K562 (cell line): ENCODE results near the gene GPATCH11. TPM values are rescaled to one million over a fixed set of nuclear protein-coding genes. Genes with fewer than 3 reads are reported as not detected.
A peak's percentile ranks its signal among the peaks of the same experiment; 100 is the strongest.

Source experiments
- CEBPG ChIP-seq, 3 experiments: fragments of 200-800 bp in 1 of 3; sonication (Bioruptor generic) in 1 of 3; sonication (generic) in 1 of 3; formaldehyde crosslinking in 1 of 3; IDR thresholded peaks in 2 of 3; conservative IDR thresholded peaks in 1 of 3; 2 replicates each; pipeline versions ENCODE4 v1.6.1 to v1.8.0; 2016 to 2022; ENCODE audit warnings: missing compliant biosample characterization in 2 of 3, missing genetic modification characterization in 2 of 3, mild to moderate bottlenecking in 1 of 3, missing genetic modification reagents in 1 of 3
- ETV1 ChIP-seq: fragments of 450-650 bp; conservative IDR thresholded peaks from 2 replicates; pipeline ENCODE4 v1.6.1; 2016; ENCODE audit warnings: missing genetic modification characterization, control low read depth, low read depth, missing compliant biosample characterization
- ILF3 ChIP-seq: fragments of 450-650 bp; IDR thresholded peaks from 2 replicates; pipeline ENCODE4 v1.6.1; 2018; ENCODE audit warnings: antibody characterized with exemption, mild to moderate bottlenecking, moderate library complexity, borderline replicate concordance
- IRF2 ChIP-seq: sonication (generic); formaldehyde crosslinking; IDR thresholded peaks from 2 replicates; pipeline ENCODE4 v1.8.1; 2022; ENCODE audit warnings: mild to moderate bottlenecking, missing genetic modification reagents
- MECOM ChIP-seq: fragments of 250-450 bp; sonication (Bioruptor Pico); IDR thresholded peaks from 2 replicates; pipeline ENCODE4 v1.8.0; 2022; ENCODE audit warnings: inconsistent platforms
- MTA3 ChIP-seq: fragments of 450-650 bp; formaldehyde crosslinking; IDR thresholded peaks from 2 replicates; pipeline ENCODE4 v1.6.1; 2017; ENCODE audit warnings: mild to moderate bottlenecking, borderline replicate concordance
- NCOR1 ChIP-seq: fragments of 450-650 bp; IDR thresholded peaks from 2 replicates; pipeline ENCODE4 v1.6.1; 2016; ENCODE audit warnings: mild to moderate bottlenecking, moderate library complexity
- NFIX ChIP-seq: fragments of 250-450 bp; sonication (Bioruptor Pico); IDR thresholded peaks from 2 replicates; pipeline ENCODE4 v1.4.0; 2020; ENCODE audit warnings: low read depth, mild to moderate bottlenecking, moderate library complexity
- SIN3B ChIP-seq: fragments of 450-650 bp; IDR thresholded peaks from 2 replicates; pipeline ENCODE4 v1.6.1; 2017; ENCODE audit warnings: low read depth, mild to moderate bottlenecking, moderate library complexity
- SOX6 ChIP-seq: fragments of 450-650 bp; IDR thresholded peaks from 2 replicates; pipeline ENCODE4 v1.6.1; 2014; ENCODE audit warnings: mild to moderate bottlenecking
- SRF ChIP-seq, 2 experiments: fragments of 250-450, 450-650 bp in 1 of 2; sonication (Bioruptor Pico) in 1 of 2; sonication (generic) in 1 of 2; formaldehyde crosslinking; IDR thresholded peaks; 2 replicates each; pipeline versions ENCODE4 v1.5.0 to v1.5.1; 2020 to 2022; ENCODE audit warnings: mild to moderate bottlenecking in 1 of 2, missing genetic modification reagents in 1 of 2
- TEAD1 ChIP-seq, 2 experiments: fragments of 450-650 bp in 1 of 2; sonication (generic) in 1 of 2; formaldehyde crosslinking; IDR thresholded peaks; 2 replicates each; pipeline versions ENCODE4 v1.4.0 to v1.8.0; 2020 to 2022; ENCODE audit warnings: mild to moderate bottlenecking in 2 of 2, missing genetic modification reagents in 1 of 2
- XRCC3 ChIP-seq: fragments of 450-650 bp; IDR thresholded peaks from 2 replicates; pipeline ENCODE4 v1.6.1; 2017; ENCODE audit warnings: mild to moderate bottlenecking, moderate library complexity
- ZNF212 ChIP-seq: fragments of 450-650 bp; formaldehyde crosslinking; IDR thresholded peaks from 2 replicates; pipeline ENCODE4 v1.4.0; 2020; ENCODE audit warnings: mild to moderate bottlenecking
- ZNF274 ChIP-seq: IDR thresholded peaks from 2 replicates; pipeline ENCODE4 v1.6.1; 2011; ENCODE audit warnings: low read depth, mild to moderate bottlenecking, low read length, moderate library complexity, borderline replicate concordance
- polyA plus RNA-seq, 8 experiments: library from polyadenylated mRNA; depleted of rRNA in 4 of 8; stranded (reverse) in 5 of 8; unstranded in 3 of 8; fragments of >200 nt; fragmentation: Nextera tagmentation in 2 of 8; fragmentation: Illumina TruSeq in 1 of 8; extraction: Ambion mirVana in 2 of 8; extraction: Trizol in 1 of 8; gene quantifications; 2 replicates each; pipeline versions ENCODE4 v1.2.1 to v1.2.3, GENCODE V29; 2011 to 2014; ENCODE audit warnings: inconsistent platforms in 1 of 8, missing spikeins in 1 of 8
- total RNA-seq, 7 experiments: library from RNA; depleted of rRNA in 6 of 7; stranded (reverse); fragments of >200 nt in 6 of 7; fragmentation: Illumina TruSeq in 2 of 7; extraction: Trizol in 2 of 7; gene quantifications; 2 replicates each; pipeline versions ENCODE4 v1.2.1 to v1.2.3, GENCODE V29; 2011 to 2021; ENCODE audit warnings: low replicate concordance in 1 of 7
- TF ChIP-seq, protein P1 (sequence below): fragments of 450-650 bp; conservative IDR thresholded peaks from 2 replicates; pipeline ENCODE4 v1.6.1; 2016; ENCODE audit warnings: missing genetic modification characterization, low read depth, mild to moderate bottlenecking, control low read depth, missing compliant biosample characterization
- TF ChIP-seq, protein P2 (sequence below): fragments of 250-450 bp; sonication (Bioruptor Pico); IDR thresholded peaks from 2 replicates; pipeline ENCODE4 v1.5.0; 2021; ENCODE audit warnings: mild to moderate bottlenecking, borderline replicate concordance
- TF ChIP-seq, protein P3 (sequence below): fragments of 250-450 bp; sonication (Bioruptor Pico); IDR thresholded peaks from 2 replicates; pipeline ENCODE4 v1.4.0; 2020; ENCODE audit warnings: mild to moderate bottlenecking
- TF ChIP-seq, protein P4 (sequence below): fragments of 250-450 bp; sonication (Bioruptor Pico); IDR thresholded peaks from 2 replicates; pipeline ENCODE4 v1.8.0; 2021; ENCODE audit warnings: moderate library complexity, mild to moderate bottlenecking, inconsistent platforms
- TF ChIP-seq, protein P5 (sequence below): sonication (generic); formaldehyde crosslinking; IDR thresholded peaks from 2 replicates; pipeline ENCODE4 v1.8.1; 2022; ENCODE audit warnings: missing genetic modification reagents

GPATCH11 gene
- total and polyA plus RNA-seq, 9 of the 15 experiments (the other 6 are each of a cell fraction or from before 2014, with no cell fraction given) = 7.9 to 23.9 (median 15.2) TPM

DNA sequence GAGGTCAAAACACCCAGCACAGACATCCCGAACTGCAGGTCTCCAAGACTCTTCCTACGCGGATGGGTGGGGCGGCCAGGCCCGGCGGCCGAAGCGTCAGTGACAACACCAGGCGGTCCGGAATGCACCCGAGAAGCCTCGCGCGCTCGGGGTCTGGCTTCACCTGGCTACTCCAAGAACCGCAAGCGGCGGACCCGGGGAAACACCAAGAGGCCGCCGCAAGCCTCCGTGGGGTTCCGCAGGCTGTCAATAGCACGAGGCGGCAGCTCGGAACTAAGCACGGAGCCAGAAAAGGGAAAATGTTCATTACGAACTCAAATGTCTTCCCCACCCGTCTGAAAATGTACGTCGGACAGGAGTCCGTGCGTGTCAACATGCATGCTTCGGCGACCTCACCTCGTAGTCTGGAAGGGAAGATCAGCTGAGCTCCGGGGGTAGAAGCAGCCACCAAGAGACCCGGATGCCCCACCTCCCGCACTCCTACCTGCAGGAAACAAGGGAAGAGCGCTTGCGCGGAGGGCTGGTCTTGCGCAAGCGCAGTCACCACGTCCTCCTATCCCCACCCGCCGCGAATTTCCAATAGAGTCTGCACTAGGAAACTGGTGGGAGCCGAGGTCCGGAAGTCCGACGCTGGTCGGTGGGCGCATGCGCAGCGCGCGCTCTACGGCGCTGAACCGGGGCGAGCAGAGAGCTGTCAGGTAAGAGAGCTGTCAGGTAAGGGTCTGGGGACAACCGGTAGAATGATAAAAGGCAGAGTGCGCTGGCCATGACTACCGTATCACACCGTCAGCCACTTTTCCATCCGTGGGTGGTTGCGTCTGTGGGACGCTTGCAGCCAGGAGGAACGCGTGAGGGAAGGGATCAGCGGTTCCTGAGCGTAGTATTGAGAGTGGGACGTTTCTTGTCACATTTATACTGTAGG is at the start of gene GPATCH11, which contains the start of gene HEATR5B (continued):
- TF ChIP-seq ETV1 (peak; percentile 51; the same call in 1 of the 2 replicates), SIN3B (0 out of 2 replicates have a peak, but pooled peaks have one; percentile 37), CEBPG (CRISPR knock-in tag; IDR thresholded peaks at IDR 0.05) (peak; percentile 88), CEBPG (tag; conservative IDR thresholded peaks at IDR 0.05 in 1 of 2, IDR thresholded peaks at IDR 0.05 in 1 of 2) (peak; percentile 81 to 89), MECOM (no peak), SOX6 (no peak), ZNF274 (no peak), MTA3 (peak; percentile 45; the same call in 1 of the 2 replicates), SRF (CRISPR knock-in tag; IDR thresholded peaks at IDR 0.05) (peak in 1 of 2 experiments; percentile 67; a peak in 1 of 4 replicates), IRF2 (CRISPR knock-in tag) (no peak), XRCC3 (no peak), ZNF212 (CRISPR knock-in tag) (no peak), NCOR1 (no peak), NFIX (CRISPR knock-in tag) (no peak), ILF3 (no peak), TEAD1 (CRISPR knock-in tag; IDR thresholded peaks at IDR 0.05) (no peak)
- TF ChIP-seq, protein P1, sequence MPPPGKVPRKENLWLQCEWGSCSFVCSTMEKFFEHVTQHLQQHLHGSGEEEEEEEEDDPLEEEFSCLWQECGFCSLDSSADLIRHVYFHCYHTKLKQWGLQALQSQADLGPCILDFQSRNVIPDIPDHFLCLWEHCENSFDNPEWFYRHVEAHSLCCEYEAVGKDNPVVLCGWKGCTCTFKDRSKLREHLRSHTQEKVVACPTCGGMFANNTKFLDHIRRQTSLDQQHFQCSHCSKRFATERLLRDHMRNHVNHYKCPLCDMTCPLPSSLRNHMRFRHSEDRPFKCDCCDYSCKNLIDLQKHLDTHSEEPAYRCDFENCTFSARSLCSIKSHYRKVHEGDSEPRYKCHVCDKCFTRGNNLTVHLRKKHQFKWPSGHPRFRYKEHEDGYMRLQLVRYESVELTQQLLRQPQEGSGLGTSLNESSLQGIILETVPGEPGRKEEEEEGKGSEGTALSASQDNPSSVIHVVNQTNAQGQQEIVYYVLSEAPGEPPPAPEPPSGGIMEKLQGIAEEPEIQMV (tag) = no peak
- TF ChIP-seq, protein P2, sequence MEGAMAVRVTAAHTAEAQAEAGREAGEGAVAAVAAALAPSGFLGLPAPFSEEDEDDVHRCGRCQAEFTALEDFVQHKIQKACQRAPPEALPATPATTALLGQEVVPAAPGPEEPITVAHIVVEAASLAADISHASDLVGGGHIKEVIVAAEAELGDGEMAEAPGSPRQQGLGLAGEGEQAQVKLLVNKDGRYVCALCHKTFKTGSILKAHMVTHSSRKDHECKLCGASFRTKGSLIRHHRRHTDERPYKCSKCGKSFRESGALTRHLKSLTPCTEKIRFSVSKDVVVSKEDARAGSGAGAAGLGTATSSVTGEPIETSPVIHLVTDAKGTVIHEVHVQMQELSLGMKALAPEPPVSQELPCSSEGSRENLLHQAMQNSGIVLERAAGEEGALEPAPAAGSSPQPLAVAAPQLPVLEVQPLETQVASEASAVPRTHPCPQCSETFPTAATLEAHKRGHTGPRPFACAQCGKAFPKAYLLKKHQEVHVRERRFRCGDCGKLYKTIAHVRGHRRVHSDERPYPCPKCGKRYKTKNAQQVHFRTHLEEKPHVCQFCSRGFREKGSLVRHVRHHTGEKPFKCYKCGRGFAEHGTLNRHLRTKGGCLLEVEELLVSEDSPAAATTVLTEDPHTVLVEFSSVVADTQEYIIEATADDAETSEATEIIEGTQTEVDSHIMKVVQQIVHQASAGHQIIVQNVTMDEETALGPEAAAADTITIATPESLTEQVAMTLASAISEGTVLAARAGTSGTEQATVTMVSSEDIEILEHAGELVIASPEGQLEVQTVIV = no peak
- TF ChIP-seq, protein P3, sequence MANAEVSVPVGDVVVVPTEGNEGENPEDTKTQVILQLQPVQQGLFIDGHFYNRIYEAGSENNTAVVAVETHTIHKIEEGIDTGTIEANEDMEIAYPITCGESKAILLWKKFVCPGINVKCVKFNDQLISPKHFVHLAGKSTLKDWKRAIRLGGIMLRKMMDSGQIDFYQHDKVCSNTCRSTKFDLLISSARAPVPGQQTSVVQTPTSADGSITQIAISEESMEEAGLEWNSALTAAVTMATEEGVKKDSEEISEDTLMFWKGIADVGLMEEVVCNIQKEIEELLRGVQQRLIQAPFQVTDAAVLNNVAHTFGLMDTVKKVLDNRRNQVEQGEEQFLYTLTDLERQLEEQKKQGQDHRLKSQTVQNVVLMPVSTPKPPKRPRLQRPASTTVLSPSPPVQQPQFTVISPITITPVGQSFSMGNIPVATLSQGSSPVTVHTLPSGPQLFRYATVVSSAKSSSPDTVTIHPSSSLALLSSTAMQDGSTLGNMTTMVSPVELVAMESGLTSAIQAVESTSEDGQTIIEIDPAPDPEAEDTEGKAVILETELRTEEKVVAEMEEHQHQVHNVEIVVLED = no peak; the same call in 1 of the 2 replicates
- TF ChIP-seq, protein P4, sequence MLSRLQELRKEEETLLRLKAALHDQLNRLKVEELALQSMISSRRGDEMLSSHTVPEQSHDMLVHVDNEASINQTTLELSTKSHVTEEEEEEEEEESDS = no peak
- TF ChIP-seq, protein P5, sequence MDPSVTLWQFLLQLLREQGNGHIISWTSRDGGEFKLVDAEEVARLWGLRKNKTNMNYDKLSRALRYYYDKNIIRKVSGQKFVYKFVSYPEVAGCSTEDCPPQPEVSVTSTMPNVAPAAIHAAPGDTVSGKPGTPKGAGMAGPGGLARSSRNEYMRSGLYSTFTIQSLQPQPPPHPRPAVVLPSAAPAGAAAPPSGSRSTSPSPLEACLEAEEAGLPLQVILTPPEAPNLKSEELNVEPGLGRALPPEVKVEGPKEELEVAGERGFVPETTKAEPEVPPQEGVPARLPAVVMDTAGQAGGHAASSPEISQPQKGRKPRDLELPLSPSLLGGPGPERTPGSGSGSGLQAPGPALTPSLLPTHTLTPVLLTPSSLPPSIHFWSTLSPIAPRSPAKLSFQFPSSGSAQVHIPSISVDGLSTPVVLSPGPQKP (CRISPR knock-in tag) = no peak
